GM19240 (cell line): Measurements from ENCODE around the gene NUBP2.

Experiments
- DNase-seq: peaks from one replicate; pipeline ENCODE4 v3.0.0; 2011; ENCODE audit warnings: low spot score; ENCODE audit not compliant: insufficient read length

Gene NUBP2

GRCh38 chr16:1758923-1759322 lies 23.8 kb upstream of the NUBP2 start:
- no peak for DNase-seq

- no peak for DNase-seq
Observed at GRCh38 chr16:1759511-1759910, 23.2 kb upstream of the NUBP2 start.

GRCh38 chr16:1760911-1761310 lies 21.8 kb upstream of the NUBP2 start:
- DNase-seq, result no peak

- no peak for DNase-seq
Observed at GRCh38 chr16:1761751-1762150, 21.0 kb upstream of the NUBP2 start.

- DNase-seq, result no peak
Observed at GRCh38 chr16:1762196-1762878, 20.4 kb upstream of the NUBP2 start.

- no peak for DNase-seq
Observed at GRCh38 chr16:1762879-1763520, 19.8 kb upstream of the NUBP2 start.

GRCh38 chr16:1763521-1764511 lies 18.9 kb upstream of the NUBP2 start:
- no peak for DNase-seq

- DNase-seq, result no peak
Observed at GRCh38 chr16:1764971-1765370, 17.8 kb upstream of the NUBP2 start.

- DNase-seq, result no peak
Observed at GRCh38 chr16:1765826-1766225, 16.9 kb upstream of the NUBP2 start.

GRCh38 chr16:1766231-1766630 lies 16.5 kb upstream of the NUBP2 start:
- DNase-seq, result no peak

GRCh38 chr16:1766701-1767100 lies 16.1 kb upstream of the NUBP2 start:
- DNase-seq, result no peak

- DNase-seq, result no peak
Observed at GRCh38 chr16:1767116-1767994, 15.4 kb upstream of the NUBP2 start.

- no peak for DNase-seq
Observed at GRCh38 chr16:1768061-1768766, 14.5 kb upstream of the NUBP2 start.

- DNase-seq, result no peak
Observed at GRCh38 chr16:1768767-1769401, 13.9 kb upstream of the NUBP2 start.

- DNase-seq, result no peak
Observed at GRCh38 chr16:1769402-1770300, 13.1 kb upstream of the NUBP2 start.

GRCh38 chr16:1770328-1771187 lies 12.2 kb upstream of the NUBP2 start:
- no peak for DNase-seq

GRCh38 chr16:1771188-1771863 lies 11.4 kb upstream of the NUBP2 start, which contains the start of gene NME3:
NME3 (minus strand) TSS chr16:1771543; CDS start chr16:1771534, 9 bp downstream.
- DNase-seq, result peak; percentile 67
